Erythroblast (primary cell): ENCODE data around the gene TFB1M.

Experiments
- GATA1 ChIP-seq: IDR thresholded peaks from 2 replicates; pipeline ENCODE4 v1.6.1; 2011; ENCODE audit warnings: low read depth, mild to moderate bottlenecking, control low read depth, low read length, moderate library complexity
- POLR2A ChIP-seq: IDR thresholded peaks from 2 replicates; pipeline ENCODE4 v1.6.1; 2011; ENCODE audit warnings: mild to moderate bottlenecking, low read length

DNA sequence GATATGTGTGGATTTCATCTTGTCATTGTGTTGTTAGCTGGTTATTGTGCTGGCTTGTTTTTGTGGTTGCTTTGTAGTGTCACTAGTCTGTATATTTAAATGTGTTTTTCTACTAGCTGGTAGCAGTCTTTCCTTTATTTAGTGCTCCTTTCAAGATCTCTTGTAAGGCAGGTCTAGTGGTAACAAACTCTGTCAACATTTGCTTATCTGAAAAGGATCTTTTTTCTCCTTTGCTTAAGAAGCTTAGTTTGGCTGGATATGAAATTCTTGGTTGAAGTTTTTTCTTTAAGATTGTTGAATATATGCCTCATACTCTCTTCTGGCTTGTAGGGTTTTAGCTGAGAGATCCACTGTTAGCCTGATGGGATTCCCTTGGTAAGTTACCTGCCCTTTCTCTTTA lies 32.7 kb upstream of the TFB1M start:
- no peak for TF ChIP-seq POLR2A
- no peak for TF ChIP-seq GATA1
